Ishikawa (cell line): ENCODE measurements around the gene F2RL2.

ENCODE experiments used
- CEBPB ChIP-seq: IDR thresholded peaks from 2 replicates; pipeline ENCODE4 v1.6.1; 2012
- CREB1 ChIP-seq: IDR thresholded peaks from 2 replicates; pipeline ENCODE4 v1.6.1; 2012; ENCODE audit warnings: low read depth
- EGR1 ChIP-seq: IDR thresholded peaks from 2 replicates; pipeline ENCODE4 v1.6.1; 2012
- EP300 ChIP-seq: IDR thresholded peaks from 2 replicates; pipeline ENCODE4 v1.6.1; 2012; ENCODE audit warnings: borderline replicate concordance
- FOXM1 ChIP-seq: IDR thresholded peaks from 2 replicates; pipeline ENCODE4 v1.6.1; 2012; ENCODE audit warnings: low read depth, borderline replicate concordance
- NFIC ChIP-seq: IDR thresholded peaks from 2 replicates; pipeline ENCODE4 v1.6.1; 2012
- RAD21 ChIP-seq: IDR thresholded peaks from 2 replicates; pipeline ENCODE4 v1.6.1; 2012; ENCODE audit warnings: low read depth
- TAF1 ChIP-seq: IDR thresholded peaks from 2 replicates; pipeline ENCODE4 v1.6.1; 2012; ENCODE audit warnings: low read depth, mild to moderate bottlenecking
- TCF12 ChIP-seq: IDR thresholded peaks from 2 replicates; pipeline ENCODE4 v1.6.1; 2012; ENCODE audit warnings: low read depth
- TEAD4 ChIP-seq: IDR thresholded peaks from 2 replicates; pipeline ENCODE4 v1.6.1; 2012
- USF1 ChIP-seq: IDR thresholded peaks from 2 replicates; pipeline ENCODE4 v1.6.1; 2012
- YY1 ChIP-seq: IDR thresholded peaks from 2 replicates; pipeline ENCODE4 v1.6.1; 2012; ENCODE audit warnings: low read depth
- ZBTB7A ChIP-seq: IDR thresholded peaks from 2 replicates; pipeline ENCODE4 v1.6.1; 2012; ENCODE audit warnings: low read depth
- TF ChIP-seq, protein P1 (sequence below): IDR thresholded peaks from 2 replicates; pipeline ENCODE4 v1.6.1; 2012; ENCODE audit warnings: low read depth, mild to moderate bottlenecking
- TF ChIP-seq, protein P2 (sequence below): IDR thresholded peaks from 2 replicates; pipeline ENCODE4 v1.6.1; 2012

F2RL2 gene

GRCh38 chr5:76664079-76664478 lies 40.9 kb upstream of the F2RL2 start:
- no peak for TF ChIP-seq TEAD4
- TF ChIP-seq TAF1 = no peak
- TF ChIP-seq YY1 = no peak
- TF ChIP-seq EGR1 = no peak
- TF ChIP-seq, protein P1, sequence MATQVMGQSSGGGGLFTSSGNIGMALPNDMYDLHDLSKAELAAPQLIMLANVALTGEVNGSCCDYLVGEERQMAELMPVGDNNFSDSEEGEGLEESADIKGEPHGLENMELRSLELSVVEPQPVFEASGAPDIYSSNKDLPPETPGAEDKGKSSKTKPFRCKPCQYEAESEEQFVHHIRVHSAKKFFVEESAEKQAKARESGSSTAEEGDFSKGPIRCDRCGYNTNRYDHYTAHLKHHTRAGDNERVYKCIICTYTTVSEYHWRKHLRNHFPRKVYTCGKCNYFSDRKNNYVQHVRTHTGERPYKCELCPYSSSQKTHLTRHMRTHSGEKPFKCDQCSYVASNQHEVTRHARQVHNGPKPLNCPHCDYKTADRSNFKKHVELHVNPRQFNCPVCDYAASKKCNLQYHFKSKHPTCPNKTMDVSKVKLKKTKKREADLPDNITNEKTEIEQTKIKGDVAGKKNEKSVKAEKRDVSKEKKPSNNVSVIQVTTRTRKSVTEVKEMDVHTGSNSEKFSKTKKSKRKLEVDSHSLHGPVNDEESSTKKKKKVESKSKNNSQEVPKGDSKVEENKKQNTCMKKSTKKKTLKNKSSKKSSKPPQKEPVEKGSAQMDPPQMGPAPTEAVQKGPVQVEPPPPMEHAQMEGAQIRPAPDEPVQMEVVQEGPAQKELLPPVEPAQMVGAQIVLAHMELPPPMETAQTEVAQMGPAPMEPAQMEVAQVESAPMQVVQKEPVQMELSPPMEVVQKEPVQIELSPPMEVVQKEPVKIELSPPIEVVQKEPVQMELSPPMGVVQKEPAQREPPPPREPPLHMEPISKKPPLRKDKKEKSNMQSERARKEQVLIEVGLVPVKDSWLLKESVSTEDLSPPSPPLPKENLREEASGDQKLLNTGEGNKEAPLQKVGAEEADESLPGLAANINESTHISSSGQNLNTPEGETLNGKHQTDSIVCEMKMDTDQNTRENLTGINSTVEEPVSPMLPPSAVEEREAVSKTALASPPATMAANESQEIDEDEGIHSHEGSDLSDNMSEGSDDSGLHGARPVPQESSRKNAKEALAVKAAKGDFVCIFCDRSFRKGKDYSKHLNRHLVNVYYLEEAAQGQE = no peak
- no peak for TF ChIP-seq RAD21
- TF ChIP-seq, protein P2, sequence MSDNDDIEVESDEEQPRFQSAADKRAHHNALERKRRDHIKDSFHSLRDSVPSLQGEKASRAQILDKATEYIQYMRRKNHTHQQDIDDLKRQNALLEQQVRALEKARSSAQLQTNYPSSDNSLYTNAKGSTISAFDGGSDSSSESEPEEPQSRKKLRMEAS = no peak
- no peak for TF ChIP-seq FOXM1
- TF ChIP-seq USF1 = no peak
- TF ChIP-seq ZBTB7A = no peak
- TF ChIP-seq CEBPB = no peak
- no peak for TF ChIP-seq NFIC
- TF ChIP-seq CREB1 = no peak
- TF ChIP-seq EP300 = no peak
- no peak for TF ChIP-seq TCF12

GRCh38 chr5:76663573-76663972 lies 40.4 kb upstream of the F2RL2 start:
- no peak for TF ChIP-seq EGR1
- peak; percentile 39 for TF ChIP-seq NFIC
- TF ChIP-seq CEBPB = no peak

- TF ChIP-seq YY1 = no peak
- no peak for TF ChIP-seq NFIC
Measured at GRCh38 chr5:76662521-76662920, 39.3 kb upstream of the F2RL2 start.

- TF ChIP-seq TCF12 = no peak
- TF ChIP-seq, protein P2 = no peak
- TF ChIP-seq, protein P1 = no peak
- no peak for TF ChIP-seq YY1
- no peak for TF ChIP-seq CREB1
- no peak for TF ChIP-seq ZBTB7A
- TF ChIP-seq USF1 = no peak
- TF ChIP-seq RAD21 = no peak
- no peak for TF ChIP-seq EP300
- TF ChIP-seq TAF1 = no peak
- no peak for TF ChIP-seq EGR1
- TF ChIP-seq FOXM1 = no peak
- TF ChIP-seq CEBPB = no peak
- no peak for TF ChIP-seq NFIC
- no peak for TF ChIP-seq TEAD4
Measured at GRCh38 chr5:76660360-76660759, 37.2 kb upstream of the F2RL2 start.

GRCh38 chr5:76657683-76658311 lies 34.6 kb upstream of the F2RL2 start:
- no peak for TF ChIP-seq FOXM1
- no peak for TF ChIP-seq EP300
- TF ChIP-seq NFIC = no peak
- TF ChIP-seq CEBPB = no peak
- TF ChIP-seq, protein P1 = no peak
- TF ChIP-seq TAF1 = no peak
- TF ChIP-seq YY1 = no peak
- no peak for TF ChIP-seq CREB1
- no peak for TF ChIP-seq USF1
- no peak for TF ChIP-seq ZBTB7A
- TF ChIP-seq, protein P2 = no peak
- no peak for TF ChIP-seq TCF12
- TF ChIP-seq EGR1 = no peak
- no peak for TF ChIP-seq TEAD4
- TF ChIP-seq RAD21 = no peak
